Measurements from ENCODE around the gene MRPL54.

The MRPL54 gene

DNA sequence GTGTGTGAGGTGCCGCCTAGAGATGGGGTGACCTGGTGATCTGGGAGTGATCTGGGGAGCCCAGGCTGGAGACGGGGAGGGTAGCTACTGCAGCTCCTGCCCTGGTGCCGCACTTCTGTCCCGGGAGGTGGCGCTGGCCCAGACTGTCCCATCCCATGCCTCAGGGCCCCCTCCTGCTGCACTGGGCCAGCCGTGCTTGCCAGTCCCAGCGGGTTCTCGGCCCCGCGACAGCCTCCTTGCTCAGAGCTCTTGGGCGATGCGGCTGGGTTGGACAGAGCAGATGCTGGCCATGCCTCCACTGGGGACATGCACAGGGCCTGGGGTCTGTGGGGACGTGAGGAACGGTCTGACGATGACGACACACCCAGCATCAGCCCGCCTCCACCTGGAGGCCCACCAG lies 7.0 kb downstream of the MRPL54 start:
- no peak for DNase-seq (ENCODE audit: low spot score)

DNA sequence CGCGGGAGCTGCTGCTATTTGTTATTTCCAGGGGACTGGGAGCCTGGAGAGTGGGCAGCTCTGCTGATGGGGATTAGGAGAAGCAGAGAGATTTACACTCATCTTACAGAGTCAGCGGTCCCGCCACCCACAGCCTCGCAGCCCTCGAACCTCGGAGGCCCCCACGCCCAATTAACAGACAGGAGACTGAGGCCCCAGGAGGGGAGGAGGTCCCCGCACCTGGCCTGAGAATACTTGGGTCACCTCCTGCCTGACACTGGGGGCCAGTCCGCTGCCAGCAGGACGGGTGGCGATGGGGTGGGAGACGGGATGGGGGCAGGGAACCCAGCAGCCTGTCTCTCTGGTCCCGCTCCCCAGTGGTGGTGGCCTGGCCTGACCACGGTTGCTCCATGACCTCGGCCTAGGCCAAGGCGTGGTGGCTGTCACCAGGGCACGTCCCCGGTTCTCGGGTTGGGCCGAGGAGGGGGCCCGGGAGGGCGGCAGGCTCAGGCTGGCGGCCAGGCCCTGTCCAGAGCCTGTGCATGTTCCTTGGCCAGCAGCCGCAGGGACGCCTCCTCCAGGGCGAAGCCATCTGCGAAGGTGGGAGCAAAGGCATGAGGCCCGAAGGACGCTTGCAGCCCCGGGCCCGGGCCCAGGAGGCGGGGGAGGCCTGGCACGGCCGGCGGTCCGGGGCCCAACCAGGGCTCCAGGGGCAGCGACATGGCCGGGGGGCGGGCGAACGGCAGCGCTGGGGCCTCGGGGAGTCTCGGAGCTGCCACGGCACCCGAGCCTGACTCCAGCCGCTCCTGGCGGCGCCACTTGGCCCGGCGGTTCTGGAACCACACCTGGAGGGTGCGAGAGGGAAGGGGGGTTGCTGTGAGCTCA lies 7.9 kb downstream of the MRPL54 start:
- DNase-seq (ENCODE audit: low spot score): no peak

DNA sequence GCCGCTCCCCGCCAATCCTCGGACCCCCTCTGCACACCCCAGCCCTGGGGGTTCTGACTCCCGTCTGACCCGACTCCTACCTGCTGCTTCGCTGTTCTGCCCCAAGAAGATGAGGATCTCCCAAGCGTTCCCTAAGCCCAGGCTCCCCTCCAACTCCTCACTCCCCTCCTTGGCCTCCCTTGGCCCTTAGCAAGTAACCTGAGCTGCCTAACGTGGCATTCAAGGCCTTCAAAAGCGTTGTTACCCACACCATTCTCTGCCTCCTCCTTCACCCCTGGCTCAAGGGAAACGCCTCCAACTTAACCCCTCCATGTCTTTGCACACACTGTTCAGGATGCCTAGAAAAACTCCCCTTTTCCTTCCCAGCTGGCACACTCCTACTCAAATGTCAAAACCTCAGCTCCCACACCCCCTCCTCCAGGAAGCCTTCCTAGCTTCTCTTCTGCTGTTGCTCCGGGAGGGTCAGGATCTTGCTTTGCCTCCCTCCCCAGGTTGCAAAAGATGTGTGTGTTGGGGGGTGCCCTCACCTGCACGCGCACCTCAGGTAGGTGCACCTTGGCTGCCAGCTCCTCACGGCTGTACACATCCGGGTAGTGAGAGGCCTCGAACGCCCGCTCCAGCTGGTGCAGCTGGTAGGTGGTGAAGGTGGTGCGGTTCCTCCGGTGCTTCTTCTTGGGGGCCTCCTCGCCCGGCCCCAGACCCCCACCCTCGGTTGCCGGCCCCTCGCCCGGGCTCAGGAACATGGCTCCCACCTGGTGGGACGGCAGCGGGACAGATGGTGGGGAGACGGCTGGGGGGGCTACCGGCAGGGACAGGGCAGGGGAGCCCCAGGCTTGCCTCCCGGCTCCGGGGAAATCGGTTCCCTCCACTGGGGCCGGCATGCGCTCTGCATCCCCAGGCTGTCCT lies 8.8 kb downstream of the MRPL54 start:
- no peak for DNase-seq (ENCODE audit: low spot score)

DNA sequence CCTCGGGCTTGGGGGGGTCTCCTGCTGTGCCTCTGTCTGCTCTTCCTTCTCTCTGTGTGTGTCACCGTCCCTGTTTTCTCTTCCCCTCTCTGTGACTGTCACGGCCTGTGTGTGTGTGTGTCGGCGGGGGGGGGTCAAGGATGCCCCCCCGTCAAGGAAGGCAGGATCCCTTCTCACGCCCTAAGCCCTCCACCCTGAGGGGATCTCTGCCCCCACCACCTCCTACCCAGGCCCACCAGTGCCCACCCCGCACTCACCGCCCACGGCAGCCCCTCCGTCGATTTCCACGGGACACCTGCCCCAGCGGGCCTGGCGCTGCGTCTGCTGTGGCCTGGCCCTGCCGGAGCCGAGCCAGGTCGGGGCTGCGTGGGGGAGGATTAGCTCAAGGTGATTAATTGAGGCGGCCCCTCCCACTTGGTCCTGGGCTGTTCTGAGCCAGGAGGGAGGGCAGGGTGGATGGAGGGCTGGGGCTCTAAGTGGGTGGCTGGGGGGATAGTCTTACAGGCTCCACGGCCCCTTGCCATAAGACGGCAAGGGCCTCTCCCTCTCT lies 9.5 kb downstream of the MRPL54 start, which contains the start of gene RAX2:
Gene RAX2, minus strand, starts transcription at position 323 of the 550 bp plus-strand sequence. CDS start 486 bp downstream, outside the sequence.
- DNase-seq (ENCODE audit: low spot score): no peak

DNA sequence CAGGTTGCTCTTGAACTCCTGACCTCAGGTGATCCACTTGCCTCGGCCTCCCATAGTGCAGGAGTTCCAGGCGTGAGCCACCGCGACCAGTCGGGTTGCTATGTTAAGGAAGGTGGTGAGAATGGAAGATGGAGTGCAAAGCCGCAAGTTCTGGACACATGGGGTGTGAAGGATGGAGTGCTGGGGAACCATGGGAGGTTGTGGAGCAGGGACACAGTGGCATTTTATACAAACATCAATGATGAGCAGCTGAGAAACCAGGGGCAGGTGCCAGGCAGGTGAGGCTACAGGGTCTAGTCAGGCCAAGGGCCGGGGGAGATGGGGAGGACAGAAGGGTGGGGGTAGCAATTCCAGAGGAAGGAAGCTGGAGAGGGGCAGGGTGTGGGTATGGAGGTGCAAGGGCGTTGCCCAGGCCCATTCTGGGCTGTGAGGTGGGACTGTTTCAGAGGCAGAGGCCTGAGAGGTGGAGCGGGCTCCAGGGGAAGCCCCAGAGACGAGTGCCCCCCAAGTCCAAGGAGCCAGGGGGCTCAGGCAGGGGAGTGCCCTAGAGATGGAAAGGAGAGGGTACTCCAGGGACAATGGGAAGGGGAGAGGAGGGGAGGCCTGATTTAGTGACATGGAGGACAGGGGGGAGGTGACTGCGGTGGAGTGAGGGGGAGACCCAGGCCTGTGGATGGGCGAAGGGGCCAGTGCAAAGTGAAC lies 11.5 kb downstream of the MRPL54 start:
- DNase-seq (ENCODE audit: low spot score): no peak

DNA sequence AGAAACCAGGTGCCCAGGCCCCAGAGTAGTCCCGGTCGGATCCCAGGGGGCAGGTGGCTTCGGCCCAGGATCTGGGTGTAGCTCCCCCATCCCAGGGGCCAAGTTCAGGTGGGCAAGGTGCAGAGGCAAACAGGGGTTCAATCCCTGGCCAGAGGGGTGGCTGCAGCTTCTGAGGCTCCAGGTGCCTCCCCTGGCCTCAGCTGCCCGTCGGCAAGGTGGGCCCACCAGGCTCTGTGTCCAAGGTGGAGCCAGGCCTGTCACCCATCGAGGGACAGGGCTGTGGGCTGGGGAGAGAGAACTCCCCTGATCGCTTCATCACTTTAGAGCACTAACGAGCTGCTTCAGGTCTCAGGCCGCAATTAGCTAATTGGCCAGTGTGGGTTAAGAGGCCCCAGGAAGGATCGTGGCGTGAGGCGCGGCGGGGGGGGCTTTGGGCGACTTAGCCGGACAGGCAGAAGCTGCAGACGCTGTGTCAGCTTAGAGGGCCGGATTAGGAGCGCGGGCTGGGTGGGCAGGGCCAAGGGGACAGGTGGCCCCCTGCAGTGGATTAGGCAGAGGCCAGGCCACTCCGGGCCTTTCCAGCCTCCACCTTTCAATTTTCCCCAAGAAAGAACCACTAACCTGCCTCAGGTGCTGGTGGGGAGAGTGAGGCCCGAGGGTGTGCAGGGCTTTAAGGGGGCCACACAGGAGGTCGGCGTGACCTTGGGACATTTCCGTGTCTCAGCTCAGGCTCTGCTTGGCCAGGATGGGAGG lies 12.3 kb downstream of the MRPL54 start:
- DNase-seq (ENCODE audit: low spot score): no peak

DNA sequence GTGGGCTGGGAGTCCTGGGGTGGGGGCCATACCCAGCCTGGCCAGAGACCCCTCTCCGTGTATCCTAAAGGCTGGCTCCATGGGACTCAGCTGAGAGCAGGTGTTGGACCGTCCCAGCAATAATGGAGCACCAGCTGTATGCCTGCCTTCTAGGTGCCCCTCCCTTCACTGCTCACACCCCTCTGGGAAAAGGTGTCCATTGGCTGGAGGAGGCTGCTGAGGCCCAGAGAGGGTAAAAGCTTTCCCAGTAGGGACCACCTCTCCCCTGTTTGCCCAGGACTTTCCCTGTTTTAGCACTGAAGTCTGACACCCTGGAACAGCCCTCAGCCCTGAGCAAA lies 12.9 kb downstream of the MRPL54 start:
- DNase-seq (ENCODE audit: low spot score): no peak

DNA sequence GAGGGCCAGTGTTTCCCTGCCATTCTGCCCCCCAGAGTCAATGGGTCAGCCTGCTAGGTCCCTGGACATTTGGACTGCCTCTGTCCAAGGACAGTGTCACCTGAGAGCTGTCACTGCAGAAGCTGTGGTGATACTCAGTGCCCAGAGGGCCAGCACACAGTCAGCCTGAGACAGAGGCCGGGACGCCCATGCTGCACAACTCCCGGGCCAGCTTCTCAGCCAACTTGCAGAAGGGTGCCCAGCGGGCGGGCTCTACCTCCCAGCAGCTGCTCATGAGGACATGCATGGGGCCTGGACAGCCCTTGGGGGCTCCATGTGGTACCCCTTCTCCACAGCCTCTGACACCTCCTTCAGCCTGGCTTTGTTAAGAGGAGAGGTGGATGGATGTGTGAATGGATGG lies 13.3 kb downstream of the MRPL54 start:
- no peak for DNase-seq (ENCODE audit: low spot score)

DNA sequence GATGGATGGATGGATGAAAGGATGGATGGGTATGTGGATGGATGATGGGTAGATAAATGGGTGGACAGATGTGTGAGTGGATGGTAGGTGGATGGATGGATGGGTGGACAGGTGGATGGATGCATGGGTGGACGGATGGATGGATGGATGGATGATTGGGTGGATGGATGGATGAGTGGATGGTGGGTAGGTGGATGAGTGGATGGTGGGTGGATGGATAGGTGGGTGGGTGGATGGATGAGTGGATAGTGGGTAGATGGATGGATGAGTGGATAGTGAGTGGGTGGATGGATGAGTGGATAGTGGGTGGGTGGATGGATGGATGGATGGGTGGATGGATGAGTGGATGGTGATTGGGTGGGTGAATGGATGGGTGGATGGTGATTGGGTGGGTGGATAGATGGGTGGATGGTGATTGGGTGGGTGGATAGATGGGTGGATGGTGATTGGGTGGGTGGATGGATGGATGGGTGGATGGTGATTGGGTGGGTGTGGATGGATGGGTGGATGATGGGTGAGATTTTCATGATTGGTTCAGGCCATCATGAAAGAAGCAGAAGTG lies 14.1 kb downstream of the MRPL54 start:
- no peak for DNase-seq (ENCODE audit: low spot score)

DNA sequence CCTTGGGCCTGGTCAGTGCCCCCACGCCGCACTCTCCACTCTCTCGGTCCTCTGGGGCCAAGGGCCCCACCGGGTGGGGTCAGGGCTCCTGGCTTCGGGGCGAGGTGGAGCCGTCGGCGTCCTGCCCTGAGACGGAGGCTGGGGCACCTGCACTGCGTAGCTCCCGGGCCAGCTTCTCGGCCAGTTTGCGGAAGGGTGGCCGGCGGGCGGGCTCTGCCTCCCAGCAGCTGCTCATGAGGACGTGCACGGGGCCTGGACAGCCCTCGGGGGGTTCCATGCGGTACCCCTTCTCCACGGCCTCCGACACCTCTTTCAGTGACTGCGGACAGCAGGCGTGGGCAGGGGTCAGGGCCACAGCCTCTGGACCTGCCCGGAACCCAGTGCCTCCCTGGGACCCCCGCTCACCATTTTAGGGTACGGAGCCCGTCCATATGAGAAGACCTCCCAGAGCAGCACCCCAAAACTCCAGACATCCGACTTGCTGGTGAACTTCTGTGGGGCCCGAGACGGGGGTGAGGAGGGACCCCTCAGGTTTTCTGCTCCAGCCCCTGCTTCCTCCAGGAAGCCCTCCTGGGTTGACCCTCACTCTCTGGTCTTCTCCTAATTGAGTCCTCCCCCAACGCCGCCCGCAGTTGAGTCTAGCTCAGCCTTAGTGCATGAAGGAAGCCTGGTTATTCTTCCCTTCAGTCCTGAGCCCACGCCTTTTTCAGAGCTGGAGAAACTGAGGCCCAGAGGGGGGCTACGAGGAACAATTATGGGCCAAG lies 15.8 kb downstream of the MRPL54 start:
- DNase-seq (ENCODE audit: low spot score): no peak

DNA sequence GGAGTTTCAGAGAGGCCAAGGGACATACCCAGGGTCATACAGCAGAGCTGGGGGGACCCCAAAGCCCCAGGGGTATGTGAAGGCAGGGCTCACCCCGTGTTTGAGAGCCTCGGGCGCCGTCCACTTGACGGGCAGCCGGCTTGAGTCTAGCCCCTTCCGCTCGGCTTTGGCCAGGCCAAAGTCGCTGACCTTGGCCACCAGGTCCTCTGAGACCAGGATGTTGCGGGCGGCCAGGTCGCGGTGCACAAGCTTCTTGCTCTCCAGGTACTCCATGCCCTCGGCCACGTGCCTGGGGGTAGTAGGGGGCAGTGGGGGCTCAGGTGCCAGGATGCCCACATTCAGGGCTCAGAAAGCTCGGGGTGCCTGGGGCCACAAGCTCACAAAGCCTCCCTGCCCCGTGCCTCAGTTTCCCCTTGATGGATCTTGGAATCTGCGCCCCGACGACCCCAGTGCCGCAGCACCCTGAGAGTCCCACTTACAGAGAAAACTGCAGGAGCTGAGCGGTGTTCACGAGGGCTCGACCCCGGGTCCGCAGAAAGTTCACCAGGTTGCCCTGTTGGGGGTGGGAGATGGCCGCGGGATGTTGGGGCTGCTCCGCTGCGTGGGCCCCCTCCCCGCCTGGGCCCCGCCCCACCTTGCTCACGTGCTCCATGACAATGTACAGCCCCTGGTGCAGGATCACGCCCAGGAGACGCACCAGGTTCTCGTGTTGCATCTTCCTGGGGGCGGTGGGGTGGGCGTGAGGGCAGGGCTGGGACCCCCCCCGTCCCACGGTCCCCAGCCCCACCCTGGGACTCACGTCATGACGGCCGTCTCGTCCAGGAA lies 16.6 kb downstream of the MRPL54 start:
- no peak for DNase-seq (ENCODE audit: low spot score)

DNA sequence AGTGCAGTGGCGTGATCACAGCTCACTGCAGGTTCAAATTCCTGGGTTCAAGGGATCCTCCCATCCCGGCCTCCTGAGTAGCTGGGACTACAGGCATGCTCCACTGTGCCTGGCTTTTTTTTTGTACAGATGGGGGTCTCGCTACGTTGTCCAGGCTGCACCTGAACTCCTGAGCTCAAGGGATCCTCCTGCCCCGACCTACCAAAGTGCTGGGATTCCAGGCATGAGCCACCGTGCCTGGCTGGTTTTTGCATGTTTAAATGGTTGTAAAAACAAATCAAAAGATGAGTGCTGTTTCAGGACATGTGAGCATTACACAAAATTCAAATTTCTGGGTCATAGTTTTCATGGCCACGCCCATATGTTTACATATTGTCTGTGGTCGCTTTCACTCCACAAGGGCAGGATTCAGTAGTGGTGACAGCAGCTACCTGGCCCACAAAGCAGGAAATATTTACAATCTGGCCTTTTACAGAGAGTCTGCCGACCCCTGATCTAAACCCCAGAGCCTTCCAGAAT lies 18.4 kb downstream of the MRPL54 start:
- DNase-seq (ENCODE audit: low spot score): no peak

DNA sequence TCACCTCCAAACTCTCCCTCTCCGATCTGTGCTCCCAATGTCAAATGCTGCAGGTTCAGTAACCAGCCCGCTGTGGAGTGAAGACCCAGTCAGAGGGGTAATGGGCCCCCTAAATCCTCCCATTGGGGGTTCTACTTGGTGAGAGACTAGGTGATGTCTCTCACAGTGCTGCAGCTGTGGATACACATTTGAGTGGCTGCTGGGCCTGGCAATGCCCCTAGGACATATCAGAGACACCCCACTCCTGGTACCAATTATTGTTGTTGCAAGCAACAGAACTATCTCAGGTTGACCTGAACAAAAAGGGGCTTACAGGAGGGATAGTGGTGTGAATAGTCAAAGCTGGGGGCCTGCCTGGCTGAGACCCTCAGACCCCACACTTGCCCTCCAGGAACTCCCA lies 19.1 kb downstream of the MRPL54 start:
- no peak for DNase-seq (ENCODE audit: low spot score)

DNA sequence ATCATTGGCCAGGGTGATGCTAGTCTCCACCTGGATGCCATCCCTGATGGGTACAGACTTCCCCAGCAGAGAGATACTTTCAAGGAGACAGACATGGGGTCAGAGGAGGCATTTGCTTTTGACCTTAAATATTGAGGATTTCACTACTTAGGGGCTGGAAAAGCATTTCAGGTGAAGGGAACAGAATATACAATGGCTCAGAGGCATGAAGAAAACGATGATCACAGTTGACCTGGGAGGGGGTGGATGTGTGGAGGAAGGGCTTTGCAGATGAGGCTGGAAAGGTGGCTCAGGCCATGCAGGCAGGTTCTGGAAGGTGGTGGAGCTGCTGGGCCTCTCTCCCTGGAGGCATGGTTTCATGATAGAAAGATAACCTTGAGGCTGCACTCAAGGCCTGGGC lies 19.8 kb downstream of the MRPL54 start:
- no peak for DNase-seq (ENCODE audit: low spot score)

DNA sequence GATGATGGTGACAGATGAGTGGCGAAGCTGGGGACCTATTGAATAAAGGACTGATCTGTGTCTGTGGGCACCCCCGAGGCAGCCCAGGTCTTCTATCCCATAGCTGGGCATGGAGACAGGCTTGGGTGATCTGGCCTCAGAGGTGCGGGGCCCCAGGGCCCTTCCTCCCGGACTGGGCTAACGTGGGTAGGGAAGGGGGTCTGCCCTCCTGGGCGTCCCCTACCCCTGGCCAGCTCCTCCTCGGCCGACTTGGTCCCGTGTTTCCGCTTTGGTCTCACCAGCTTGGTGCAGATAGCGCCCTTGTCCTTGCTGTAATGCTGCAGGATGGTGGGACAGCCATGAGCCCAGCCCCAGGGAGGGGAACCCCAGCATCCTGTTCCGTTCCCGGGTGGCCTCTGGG lies 20.4 kb downstream of the MRPL54 start:
- no peak for DNase-seq (ENCODE audit: low spot score)

DNA sequence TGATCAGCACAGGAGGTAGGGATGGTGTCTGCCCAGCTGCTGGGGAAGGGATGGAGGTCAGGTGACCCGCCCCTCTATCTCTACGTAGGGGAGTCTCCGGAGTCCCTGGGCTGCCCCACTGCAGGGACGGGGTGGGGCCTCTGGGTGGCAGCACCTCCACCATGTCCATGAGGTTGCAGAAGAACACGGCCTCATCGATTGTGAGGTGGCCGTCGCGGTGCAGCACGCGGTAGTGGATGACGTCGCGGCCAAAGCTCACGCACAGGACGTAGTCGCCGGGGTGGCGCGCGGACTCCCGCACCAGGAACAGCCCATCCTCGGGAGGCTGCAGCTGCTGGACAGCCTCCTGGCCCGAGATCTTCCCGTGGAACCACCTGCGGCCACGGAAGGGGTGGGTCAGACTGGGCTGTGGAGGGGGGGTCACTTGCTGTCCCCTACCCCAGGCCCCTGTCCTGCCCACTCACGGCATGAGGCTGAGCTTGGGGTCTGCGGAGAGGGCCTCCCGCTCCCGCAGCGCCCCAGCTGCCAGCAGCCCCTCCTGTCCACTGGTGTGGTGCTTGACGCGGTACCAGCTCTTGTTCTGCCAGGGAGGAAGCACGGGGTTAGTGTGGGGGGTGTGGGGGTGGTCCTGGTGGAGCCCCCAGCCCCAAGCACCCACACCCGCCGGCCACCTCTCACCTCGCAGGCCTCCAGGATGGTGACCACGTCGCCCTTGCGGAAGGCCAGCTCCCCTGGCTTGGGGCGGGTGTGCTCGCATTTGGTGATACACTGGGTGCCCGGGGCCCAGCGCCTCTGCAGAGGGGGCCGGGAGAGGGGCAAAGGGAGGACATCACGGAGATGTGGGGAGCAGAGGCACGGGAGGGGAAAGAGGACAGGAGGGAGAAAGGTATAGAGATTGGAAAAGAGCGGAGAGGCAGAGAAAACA lies 21.4 kb downstream of the MRPL54 start:
- DNase-seq (ENCODE audit: low spot score): peak; percentile 73

DNA sequence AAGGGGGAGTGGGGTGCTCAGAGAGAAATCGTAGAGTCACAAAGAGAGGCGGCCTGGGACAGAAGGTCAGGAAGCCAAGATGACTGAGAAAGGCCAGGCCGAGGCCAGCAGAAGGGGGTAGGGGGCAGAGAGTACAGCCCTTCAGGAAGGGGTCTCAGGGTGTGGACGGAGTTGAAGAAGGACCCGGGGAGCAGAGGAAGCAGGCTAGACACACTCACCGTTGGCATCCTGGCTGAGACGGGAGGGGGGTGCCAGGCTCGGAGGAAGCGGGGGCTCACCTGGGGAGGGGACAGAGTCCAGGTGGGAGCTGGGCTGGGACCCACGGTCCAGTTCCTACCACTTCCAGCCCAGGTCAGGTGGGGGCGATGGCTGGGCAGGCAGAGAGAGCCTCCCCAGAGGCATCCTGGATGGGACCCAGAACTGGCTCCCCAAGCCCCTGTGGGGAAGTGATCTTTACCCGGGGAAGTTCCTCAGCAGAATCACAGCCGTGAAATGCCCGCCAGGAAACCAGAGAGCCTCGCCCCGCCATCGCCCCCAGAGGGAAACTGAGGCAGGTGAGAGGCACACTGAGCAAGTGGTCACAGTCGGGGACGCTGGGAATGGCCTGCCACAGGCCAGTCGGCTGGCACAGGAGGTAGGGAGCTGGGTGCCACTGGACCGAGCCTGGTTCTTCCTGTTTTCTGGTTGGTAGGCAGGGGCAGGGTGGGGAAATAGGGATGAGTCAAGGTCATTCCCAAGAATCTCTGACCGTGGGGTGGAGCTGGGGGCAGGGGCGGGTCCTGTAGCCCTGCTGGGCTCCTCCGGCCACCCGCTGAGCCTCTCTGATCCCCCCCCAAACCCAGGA lies 22.3 kb downstream of the MRPL54 start:
- DNase-seq (ENCODE audit: low spot score): no peak

Measured in HuH-7 (cell line).